Calu3 (cell line): ENCODE data around the gene AKAP10. TPM values are rescaled to one million over a fixed set of nuclear protein-coding genes. Genes with fewer than 3 reads are reported as not detected.

ENCODE experiments used
- BruUV-seq: library from RNA; stranded (reverse); fragments of 400-500 nt; replicated peaks from 2 replicates; lab custom pipeline; 2021; lab: Mats Ljungman, UMichigan
- CTCF ChIA-PET: fragments of 300-600 bp; sonication (Branson Sonifier 250); formaldehyde crosslinking; loops from one replicate; lab custom pipeline; 2022; ENCODE audit warnings: antibody characterized with exemption; lab: Charles Lee
- DNase-seq: peaks from one replicate; pipeline ENCODE4 v3.0.0; 2022
- H3K27ac Mint-ChIP-seq: one replicate; pipeline ENCODE4 v1.8.0; 2022; ENCODE audit warnings: mixed read lengths; ENCODE audit not compliant: unreplicated experiment
- H3K27me3 Mint-ChIP-seq: one replicate; pipeline ENCODE4 v1.8.0; 2022; ENCODE audit warnings: mixed read lengths; ENCODE audit not compliant: unreplicated experiment
- H3K36me3 Mint-ChIP-seq: one replicate; pipeline ENCODE4 v1.8.0; 2022; ENCODE audit warnings: mild to moderate bottlenecking, moderate library complexity, mixed read lengths; ENCODE audit not compliant: insufficient read depth, unreplicated experiment
- H3K4me1 Mint-ChIP-seq: one replicate; pipeline ENCODE4 v1.8.0; 2022; ENCODE audit warnings: mild to moderate bottlenecking, low read depth, mixed read lengths; ENCODE audit not compliant: unreplicated experiment
- H3K4me3 Mint-ChIP-seq: one replicate; pipeline ENCODE4 v1.8.0; 2022; ENCODE audit warnings: mild to moderate bottlenecking, low read depth, moderate library complexity, mixed read lengths; ENCODE audit not compliant: unreplicated experiment
- H3K9me3 Mint-ChIP-seq: one replicate; pipeline ENCODE4 v1.8.0; 2022; ENCODE audit warnings: low read depth, mixed read lengths; ENCODE audit not compliant: unreplicated experiment
- CTCF ChIP-seq: fragments of 200-600 bp; IDR thresholded peaks from one replicate; pipeline ENCODE4 v1.8.0; 2022; ENCODE audit warnings: antibody characterized with exemption; ENCODE audit not compliant: unreplicated experiment
- intact Hi-C: fragments of 100-400 bp; cut with micrococcal nuclease; formaldehyde crosslinking; loops from one replicate; pipeline ENCODE4 v1.10.0; 2022; ENCODE audit not compliant: unreplicated experiment
- total RNA-seq: library from RNA; stranded (reverse); gene quantifications from 2 replicates; pipeline ENCODE4 v1.2.3, GENCODE V29; 2022

AKAP10 gene
- total RNA-seq, 1 experiment from 2014 or later: 25.2 TPM

DNA sequence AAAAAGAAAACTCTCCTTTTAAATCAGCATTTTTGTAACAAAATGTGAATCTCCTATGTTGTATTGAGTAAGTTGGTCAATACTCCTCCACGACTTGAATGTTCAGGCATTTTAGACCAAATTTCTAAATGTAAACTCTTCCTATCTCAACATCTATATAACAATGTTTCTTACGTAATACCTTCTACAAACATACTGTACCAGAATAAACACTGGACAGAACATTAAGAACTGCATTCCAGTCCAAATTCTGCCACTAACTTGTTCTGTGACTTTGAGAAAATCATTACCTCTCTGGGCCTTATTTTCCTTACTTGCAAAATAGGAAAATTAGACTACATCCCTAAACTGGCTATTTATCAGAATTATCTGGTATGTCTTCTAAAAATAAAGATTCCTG, 40.1 kb downstream of the AKAP10 start:
- no peaks in the 10 kb centered on the region for H3K9me3 Mint-ChIP-seq
- no peak for DNase-seq
- CTCF ChIA-PET: interaction anchor here (0.7 kb wide), 1 partner anchor 106 kb away, joined by 4 read pairs; no protein-coding TSS in a partner anchor
- H3K27me3 Mint-ChIP-seq: no peaks in the 10 kb centered on the region
- TF ChIP-seq CTCF: no peak
- no TSS peak for BruUV-seq
- peaks cover 9% of the 10 kb centered on the region for H3K4me1 Mint-ChIP-seq
- no peak overlapping the region for H3K27ac Mint-ChIP-seq
- intact Hi-C loops: no loop called here
- peaks cover 12% of the 10 kb centered on the region for H3K36me3 Mint-ChIP-seq
- H3K4me3 Mint-ChIP-seq: no peak overlapping the region

DNA sequence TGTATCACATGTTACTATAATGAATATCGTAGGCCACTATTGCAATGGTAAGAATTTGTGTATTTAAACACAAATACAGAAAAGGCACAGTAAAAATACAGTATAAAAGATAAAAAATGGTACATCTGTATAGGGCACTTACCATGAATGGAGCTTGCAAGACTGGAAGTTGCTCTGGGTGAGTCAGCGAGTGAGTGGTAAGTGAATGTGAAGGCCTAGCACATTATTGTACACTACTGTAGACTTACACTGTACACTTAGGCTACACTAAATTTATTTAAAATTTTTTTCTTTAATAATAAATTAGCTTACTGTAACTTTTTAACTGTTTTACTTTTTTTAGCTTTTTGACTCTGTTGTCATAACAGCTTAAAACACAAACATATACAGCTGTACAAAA, 42.5 kb downstream of the AKAP10 start:
- H3K27me3 Mint-ChIP-seq: no peaks in the 10 kb centered on the region
- peaks cover 12% of the 10 kb centered on the region for H3K36me3 Mint-ChIP-seq
- BruUV-seq: no TSS peak
- H3K4me1 Mint-ChIP-seq: no peaks in the 10 kb centered on the region
- no peak for DNase-seq
- CTCF ChIA-PET: no interaction called here
- H3K9me3 Mint-ChIP-seq: no peaks in the 10 kb centered on the region
- H3K4me3 Mint-ChIP-seq: no peak overlapping the region
- no peak for TF ChIP-seq CTCF
- intact Hi-C loops: no loop called here
- H3K27ac Mint-ChIP-seq: no peak overlapping the region

- TF ChIP-seq CTCF: no peak
- no peaks in the 10 kb centered on the region for H3K27me3 Mint-ChIP-seq
- H3K9me3 Mint-ChIP-seq: no peaks in the 10 kb centered on the region
- no peak for DNase-seq
- H3K27ac Mint-ChIP-seq: no peak overlapping the region
- intact Hi-C loops: no loop called here
- no peak overlapping the region for H3K4me3 Mint-ChIP-seq
- H3K4me1 Mint-ChIP-seq: no peaks in the 10 kb centered on the region
- CTCF ChIA-PET: no interaction called here
- BruUV-seq: no TSS peak
- peaks cover 12% of the 10 kb centered on the region for H3K36me3 Mint-ChIP-seq
Observed at GRCh38 chr17:19933628-19934027, 44.0 kb downstream of the AKAP10 start.

DNA sequence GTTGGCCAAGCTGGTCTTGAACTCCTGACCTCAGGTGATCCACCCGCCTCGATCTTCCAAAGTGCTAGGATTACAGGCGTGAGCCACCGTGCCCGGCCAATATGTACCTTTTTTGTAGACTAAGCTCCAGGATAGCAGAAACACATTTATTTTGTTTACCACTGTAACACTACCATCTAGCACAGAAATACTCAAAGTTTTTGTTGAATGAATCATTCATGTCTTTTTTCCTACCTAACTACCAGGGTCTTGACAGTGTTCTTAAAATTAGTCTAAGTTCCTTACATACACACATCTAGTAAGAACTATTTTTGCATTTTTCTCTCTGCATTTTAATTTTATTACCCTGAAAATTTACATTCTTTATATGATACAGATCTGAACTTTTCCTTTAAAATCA, 44.4 kb downstream of the AKAP10 start:
- Mint-ChIP-seq H3K4me1 (no peaks in the 10 kb centered on the region), H3K9me3 (no peaks in the 10 kb centered on the region), H3K36me3 (peaks cover 14% of the 10 kb centered on the region), H3K27me3 (no peaks in the 10 kb centered on the region), H3K27ac (no peak overlapping the region), H3K4me3 (no peak overlapping the region)
- BruUV-seq: no TSS peak
- no peak for DNase-seq
- TF ChIP-seq CTCF: no peak
- intact Hi-C loops: no loop called here
- CTCF ChIA-PET: no interaction called here
